CD14-positive monocyte (primary cell): ENCODE measurements around the gene C5. TPM values are rescaled to one million over a fixed set of nuclear protein-coding genes. Genes with fewer than 3 reads are reported as not detected.
A peak's percentile ranks its signal among the peaks of the same experiment; 100 is the strongest.

Experiments
- DNase-seq, 3 donors: peaks; one replicate each; pipeline ENCODE4 v3.0.0-alpha.2; 2011 to 2022
- H2AFZ ChIP-seq: 2 replicates; pipeline ENCODE4 v1.6.0; 2012; ENCODE audit warnings: mild to moderate bottlenecking, low read depth, low read length, inconsistent platforms; ENCODE audit not compliant: insufficient read depth, poor library complexity, severe bottlenecking
- H3K27ac ChIP-seq, 2 donors: 1 replicate in 1 of 2; 2 replicates in 1 of 2; pipeline ENCODE4 v1.5.1; 2012 to 2013; ENCODE audit warnings: low read length in 2 of 2, control low read depth in 1 of 2, inconsistent platforms in 1 of 2, low read depth in 1 of 2, mild to moderate bottlenecking in 1 of 2
- H3K27me3 ChIP-seq, 2 donors: one replicate each; pipeline versions ENCODE4 v1.6.0 to v1.6.1; 2011 to 2013; ENCODE audit warnings: low read length in 2 of 2; ENCODE audit not compliant: control insufficient read depth in 2 of 2, insufficient read depth in 2 of 2
- H3K36me3 ChIP-seq, 2 donors: replicated peaks in 1 of 2; 1 replicate in 1 of 2; 2 replicates in 1 of 2; pipeline versions ENCODE4 v1.5.1 to v1.6.1; 2012 to 2013; ENCODE audit warnings: low read length in 2 of 2, control low read depth in 1 of 2, inconsistent platforms in 1 of 2, mild to moderate bottlenecking in 1 of 2; ENCODE audit not compliant: insufficient read depth in 2 of 2, control insufficient read depth in 1 of 2
- H3K4me1 ChIP-seq, 2 donors: 1 replicate in 1 of 2; 2 replicates in 1 of 2; pipeline versions ENCODE4 v1.5.1 to v1.6.1; 2012 to 2013; ENCODE audit warnings: low read length in 2 of 2, control low read depth in 1 of 2, inconsistent platforms in 1 of 2, mild to moderate bottlenecking in 1 of 2, moderate library complexity in 1 of 2; ENCODE audit not compliant: insufficient read depth in 2 of 2, control insufficient read depth in 1 of 2
- H3K4me2 ChIP-seq: replicated peaks from 2 replicates; pipeline ENCODE3; 2012; ENCODE audit warnings: low read length, moderate library complexity, mild to moderate bottlenecking; ENCODE audit not compliant: poor library complexity, severe bottlenecking; ENCODE audit errors: extremely low read depth
- H3K4me3 ChIP-seq, 3 experiments: fragments of 200-600 bp in 1 of 3; sonication (generic) in 1 of 3; replicated peaks in 1 of 3; 1 replicate in 2 of 3; 2 replicates in 1 of 3; pipeline ENCODE4 v1.5.1; 2011 to 2013; ENCODE audit warnings: low read length in 3 of 3, mild to moderate bottlenecking in 3 of 3, control low read depth in 2 of 3, low read depth in 2 of 3, inconsistent platforms in 1 of 3, moderate library complexity in 1 of 3
- H3K79me2 ChIP-seq: 2 replicates; pipeline ENCODE4 v1.6.0; 2012; ENCODE audit warnings: mild to moderate bottlenecking, control low read depth, inconsistent platforms, low read length, moderate library complexity; ENCODE audit not compliant: insufficient read depth
- H3K9ac ChIP-seq: 2 replicates; pipeline ENCODE4 v1.6.0; 2017; ENCODE audit warnings: low read length, mild to moderate bottlenecking; ENCODE audit not compliant: insufficient read depth, poor library complexity, severe bottlenecking
- H3K9me3 ChIP-seq, 2 donors: replicated peaks in 1 of 2; 1 replicate in 1 of 2; 2 replicates in 1 of 2; pipeline versions ENCODE4 v1.5.1 to v1.6.1; 2012 to 2013; ENCODE audit warnings: low read length in 2 of 2, control low read depth in 1 of 2; ENCODE audit not compliant: control insufficient read depth in 1 of 2, insufficient read depth in 1 of 2
- H4K20me1 ChIP-seq: 2 replicates; pipeline ENCODE4 v1.6.0; 2012; ENCODE audit warnings: mild to moderate bottlenecking, low read length, control low read depth, moderate library complexity; ENCODE audit not compliant: insufficient read depth
- H3K27ac Mint-ChIP-seq, 7 donors: one replicate each; pipeline ENCODE4 v1.8.0; 2020; ENCODE audit warnings: mild to moderate bottlenecking in 7 of 7, mixed read lengths in 7 of 7, moderate library complexity in 6 of 7, inconsistent platforms in 2 of 7
- H3K27me3 Mint-ChIP-seq, 3 donors: one replicate each; pipeline ENCODE4 v1.8.0; 2021 to 2022; ENCODE audit warnings: low read depth in 3 of 3, mild to moderate bottlenecking in 3 of 3, mixed read lengths in 3 of 3, moderate library complexity in 3 of 3, inconsistent platforms in 1 of 3
- H3K36me3 Mint-ChIP-seq, 2 donors: one replicate each; pipeline ENCODE4 v1.8.0; 2020; ENCODE audit warnings: mixed read lengths in 2 of 2, inconsistent platforms in 1 of 2, mild to moderate bottlenecking in 1 of 2
- H3K4me1 Mint-ChIP-seq: one replicate; pipeline ENCODE4 v1.8.0; 2020; ENCODE audit warnings: mild to moderate bottlenecking, mixed read lengths
- H3K4me3 Mint-ChIP-seq, 2 donors: one replicate each; pipeline ENCODE4 v1.8.0; 2020; ENCODE audit warnings: mild to moderate bottlenecking in 2 of 2, mixed read lengths in 2 of 2, moderate library complexity in 1 of 2
- H3K9me3 Mint-ChIP-seq, 7 donors: one replicate each; pipeline ENCODE4 v1.8.0; 2020 to 2022; ENCODE audit warnings: mixed read lengths in 7 of 7, mild to moderate bottlenecking in 6 of 7, moderate library complexity in 6 of 7, inconsistent platforms in 2 of 7
- WGBS: methylation state at CpG from one replicate; pipeline ENCODE4 v1.1.5; 2013; ENCODE audit warnings: missing lambda C conversion rate; ENCODE audit not compliant: insufficient coverage; 5-methylcytosine and 5-hydroxymethylcytosine counted together
- intact Hi-C, 2 donors: fragments of 100-400 bp; cut with micrococcal nuclease; formaldehyde crosslinking; loops; one replicate each; pipeline versions ENCODE4 v1.15.0 to v1.15.1; 2023
- polyA plus RNA-seq, 3 donors: library from polyadenylated mRNA; depleted of rRNA in 1 of 3; unstranded in 2 of 3; stranded (reverse) in 1 of 3; fragments of 300-500 nt in 2 of 3; fragments of >200 nt in 1 of 3; fragmentation: Illumina TruSeq in 2 of 3; gene quantifications; 1 replicate in 2 of 3; 2 replicates in 1 of 3; pipeline ENCODE4 v1.2.3, GENCODE V29; 2012 to 2021
- TF ChIP-seq, protein P1 (sequence below): fragments of 200-600 bp; IDR thresholded peaks from one replicate; pipeline ENCODE4 v1.8.0; 2022; ENCODE audit warnings: antibody characterized with exemption, mild to moderate bottlenecking

The C5 gene
- polyA plus RNA-seq, 3 donors: 0.66 to 3.5 (median 1.2) TPM

DNA sequence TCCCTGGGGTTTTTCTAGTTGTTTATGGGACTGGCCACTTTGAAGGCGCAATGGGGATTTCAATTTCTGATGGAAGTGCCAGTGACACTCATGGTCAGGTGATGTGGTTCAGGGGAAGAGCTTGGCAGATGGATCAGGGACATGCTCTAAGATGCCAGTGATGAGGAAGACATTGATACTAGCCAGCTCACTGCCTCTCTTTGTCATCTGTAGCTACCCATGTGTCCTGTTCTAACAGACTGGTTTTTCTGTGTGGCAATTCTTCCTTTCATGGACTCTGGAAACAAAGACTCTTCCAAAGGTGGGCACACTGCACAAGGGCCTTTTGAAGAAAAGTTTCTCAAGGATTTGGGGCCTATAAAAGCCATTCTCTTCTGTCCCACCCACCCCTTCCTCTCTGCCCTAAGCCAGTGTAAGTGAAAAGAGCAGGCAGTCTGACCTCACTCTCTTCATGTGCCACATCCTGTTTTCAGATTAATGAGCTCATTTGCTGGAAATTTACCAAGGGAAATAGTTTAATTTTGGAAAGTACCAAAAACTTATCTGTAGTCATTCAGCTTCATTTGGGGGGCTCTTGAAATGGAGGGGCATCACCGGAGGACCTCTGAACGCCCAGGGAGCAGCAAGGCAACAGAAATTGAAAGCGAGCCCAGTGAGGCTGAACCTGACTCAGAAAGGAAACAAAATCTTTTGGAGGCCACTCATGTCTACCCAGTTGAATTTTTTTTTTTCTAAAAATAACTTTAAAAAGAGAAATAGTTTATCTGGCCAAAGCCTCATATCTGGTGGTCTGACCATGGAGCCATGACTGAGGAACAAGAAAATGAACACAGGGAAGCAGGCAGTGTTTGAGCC is 118.6 kb downstream of the C5 start:
- Mint-ChIP-seq H3K27me3 (peaks cover 0 to 2% (median 1%) of the 10 kb centered on the region in 3 donors), H3K27ac (peak overlapping the region; percentile 98 to 100 (median 99)), H3K4me3 (peak overlapping the region; percentile 73 to 81), H3K36me3 (peaks cover 0 to 9% of the 10 kb centered on the region in 2 donors), H3K4me1 (peaks cover 86% of the 10 kb centered on the region), H3K9me3 (no peaks in the 10 kb centered on the region)
- intact Hi-C loops: no loop called here
- peak; percentile 70 to 98 (median 75) for DNase-seq
- Histone ChIP-seq H3K36me3 (no peaks in the 10 kb centered on the region), H2AFZ (peak overlapping the region; percentile 55), H3K4me2 (peak overlapping the region; percentile 54), H3K9ac (peak overlapping the region; percentile 65), H3K27me3 (no peaks in the 10 kb centered on the region), H3K27ac (peak overlapping the region; percentile 93 to 97), H3K9me3 (no peaks in the 10 kb centered on the region), H3K4me3 (peak overlapping the region in 1 of 3 experiments; percentile 46), H3K4me1 (peaks cover 88 to 100% of the 10 kb centered on the region in 2 donors), H3K79me2 (peaks cover 5% of the 10 kb centered on the region), H4K20me1 (no peaks in the 10 kb centered on the region)
- 50% methylated on average over 2 of the region's 4 CpGs for WGBS
- TF ChIP-seq, protein P1, sequence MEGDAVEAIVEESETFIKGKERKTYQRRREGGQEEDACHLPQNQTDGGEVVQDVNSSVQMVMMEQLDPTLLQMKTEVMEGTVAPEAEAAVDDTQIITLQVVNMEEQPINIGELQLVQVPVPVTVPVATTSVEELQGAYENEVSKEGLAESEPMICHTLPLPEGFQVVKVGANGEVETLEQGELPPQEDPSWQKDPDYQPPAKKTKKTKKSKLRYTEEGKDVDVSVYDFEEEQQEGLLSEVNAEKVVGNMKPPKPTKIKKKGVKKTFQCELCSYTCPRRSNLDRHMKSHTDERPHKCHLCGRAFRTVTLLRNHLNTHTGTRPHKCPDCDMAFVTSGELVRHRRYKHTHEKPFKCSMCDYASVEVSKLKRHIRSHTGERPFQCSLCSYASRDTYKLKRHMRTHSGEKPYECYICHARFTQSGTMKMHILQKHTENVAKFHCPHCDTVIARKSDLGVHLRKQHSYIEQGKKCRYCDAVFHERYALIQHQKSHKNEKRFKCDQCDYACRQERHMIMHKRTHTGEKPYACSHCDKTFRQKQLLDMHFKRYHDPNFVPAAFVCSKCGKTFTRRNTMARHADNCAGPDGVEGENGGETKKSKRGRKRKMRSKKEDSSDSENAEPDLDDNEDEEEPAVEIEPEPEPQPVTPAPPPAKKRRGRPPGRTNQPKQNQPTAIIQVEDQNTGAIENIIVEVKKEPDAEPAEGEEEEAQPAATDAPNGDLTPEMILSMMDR: no peak

DNA sequence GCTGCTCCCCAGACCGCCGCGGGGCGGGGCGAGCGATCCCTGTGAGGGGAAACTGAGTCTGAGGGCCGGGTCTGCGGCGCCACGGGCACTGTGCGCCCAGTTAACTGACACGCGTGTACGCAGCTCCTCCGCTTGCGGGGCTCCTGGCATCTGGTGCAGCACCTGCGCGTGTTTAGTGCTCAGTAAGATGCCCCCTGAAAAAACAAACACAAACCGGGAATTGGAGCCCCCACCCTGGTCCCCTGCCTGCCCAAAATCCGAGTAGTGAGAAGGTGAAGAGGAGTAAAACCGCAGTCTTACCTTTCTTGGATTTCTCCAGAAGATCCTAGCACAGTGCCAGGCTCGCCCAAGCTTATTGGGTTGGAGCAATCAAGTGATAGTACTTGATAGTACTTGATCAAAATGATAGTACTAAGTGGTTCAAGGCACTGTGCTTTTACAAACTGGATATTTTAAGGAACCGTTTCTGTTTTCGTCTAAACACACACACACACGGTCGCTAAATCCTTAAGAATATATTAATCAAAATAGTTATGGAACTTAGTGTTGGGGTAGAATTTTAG is 120.8 kb downstream of the C5 start:
- Histone ChIP-seq H3K36me3 (no peaks in the 10 kb centered on the region), H3K27ac (peak overlapping the region; percentile 74 to 97), H3K4me3 (peak overlapping the region; percentile 37 to 85 (median 70)), H3K79me2 (peaks cover 5% of the 10 kb centered on the region), H3K4me2 (peak overlapping the region; percentile 96), H3K4me1 (peaks cover 76 to 91% of the 10 kb centered on the region in 2 donors), H3K9me3 (no peaks in the 10 kb centered on the region), H3K9ac (peak overlapping the region; percentile 92), H3K27me3 (no peaks in the 10 kb centered on the region), H2AFZ (peak overlapping the region; percentile 84), H4K20me1 (no peaks in the 10 kb centered on the region)
- no peak for DNase-seq
- peaks cover 0 to 2% (median 1%) of the 10 kb centered on the region in 3 donors for H3K27me3 Mint-ChIP-seq
- WGBS: 6% methylated on average over 17 of the region's 26 CpGs
- intact Hi-C loops: loop anchor here (5.0 kb wide), 2 partner anchors 52 to 193 kb away; partner anchors contain the start of gene PHF19 (in 1 of the 2)
- H3K36me3 Mint-ChIP-seq: peaks cover 4 to 9% of the 10 kb centered on the region in 2 donors
- no peaks in the 10 kb centered on the region for H3K9me3 Mint-ChIP-seq
- peaks cover 77% of the 10 kb centered on the region for H3K4me1 Mint-ChIP-seq
- peak overlapping the region; percentile 54 to 89 (median 85) for H3K27ac Mint-ChIP-seq
- peak overlapping the region; percentile 63 to 65 for H3K4me3 Mint-ChIP-seq
- TF ChIP-seq, protein P1: no peak
